GM12878 (cell line): ENCODE data around the gene SCIMP. TPM values are rescaled to one million over a fixed set of nuclear protein-coding genes. Genes with fewer than 3 reads are reported as not detected.
A peak's percentile ranks its signal among the peaks of the same experiment; 100 is the strongest.

Experiments
- CUX1 ChIP-seq: IDR thresholded peaks from 2 replicates; pipeline ENCODE4 v1.6.1; 2012; ENCODE audit warnings: improper control_type of control experiment, low read depth, low read length; ENCODE audit not compliant: insufficient replicate concordance
- EED ChIP-seq: sonication (generic); IDR thresholded peaks from 2 replicates; pipeline ENCODE4 v1.6.1; 2016; ENCODE audit warnings: antibody characterized with exemption, low read depth
- IRF4 ChIP-seq: IDR thresholded peaks from 2 replicates; pipeline ENCODE4 v1.6.1; 2011; ENCODE audit warnings: low read depth, low read length
- MLLT1 ChIP-seq: fragments of 450-650 bp; IDR thresholded peaks from 2 replicates; pipeline ENCODE4 v1.6.1; 2016; ENCODE audit warnings: mild to moderate bottlenecking
- NFYB ChIP-seq: IDR thresholded peaks from 2 replicates; pipeline ENCODE4 v1.6.1; 2011; ENCODE audit warnings: low read depth, mild to moderate bottlenecking, low read length, improper control_type of control experiment, moderate library complexity; ENCODE audit not compliant: insufficient read depth
- PKNOX1 ChIP-seq: fragments of 450-650 bp; IDR thresholded peaks from 2 replicates; pipeline ENCODE4 v1.6.1; 2016; ENCODE audit warnings: mild to moderate bottlenecking
- PRDM15 ChIP-seq: fragments of 450-650 bp; formaldehyde crosslinking; IDR thresholded peaks from 2 replicates; pipeline ENCODE4 v1.4.0; 2020; ENCODE audit warnings: mild to moderate bottlenecking, moderate library complexity
- REST ChIP-seq: IDR thresholded peaks from 2 replicates; pipeline ENCODE4 v1.6.1; 2012; ENCODE audit warnings: mild to moderate bottlenecking, low read depth, low read length
- SRF ChIP-seq, 2 experiments: IDR thresholded peaks; 2 replicates each; pipeline ENCODE4 v1.6.1; 2011; ENCODE audit warnings: low read depth in 2 of 2, low read length in 2 of 2, mild to moderate bottlenecking in 1 of 2, moderate library complexity in 1 of 2
- TARDBP ChIP-seq: IDR thresholded peaks from 2 replicates; pipeline ENCODE4 v1.6.1; 2016; ENCODE audit warnings: borderline replicate concordance
- TCF12 ChIP-seq: IDR thresholded peaks from 2 replicates; pipeline ENCODE4 v1.6.1; 2011; ENCODE audit warnings: low read depth, mild to moderate bottlenecking, low read length
- ZNF207 ChIP-seq: fragments of 450-650 bp; IDR thresholded peaks from 2 replicates; pipeline ENCODE4 v1.6.1; 2014; ENCODE audit warnings: antibody characterized with exemption, mild to moderate bottlenecking, borderline replicate concordance
- ZNF274 ChIP-seq: IDR thresholded peaks from one replicate; pipeline ENCODE4 v1.8.0; 2011; ENCODE audit not compliant: insufficient read length, insufficient read depth
- polyA plus RNA-seq, 11 experiments: library from polyadenylated mRNA; depleted of rRNA in 4 of 11; unstranded in 6 of 11; stranded (reverse) in 5 of 11; fragments of >200 nt; fragmentation: Nextera tagmentation in 4 of 11; fragmentation: Illumina TruSeq in 1 of 11; extraction: Ambion mirVana in 4 of 11; extraction: Trizol in 1 of 11; gene quantifications; 1 replicate in 1 of 11; 2 replicates in 10 of 11; pipeline versions ENCODE4 v1.2.1 to v1.2.3, GENCODE V29; 2011 to 2016; ENCODE audit warnings: inconsistent platforms in 2 of 11, missing spikeins in 2 of 11, low read depth in 1 of 11
- total RNA-seq, 4 experiments: library from RNA; depleted of rRNA in 3 of 4; stranded (reverse); fragments of >200 nt in 3 of 4; fragmentation: Illumina TruSeq in 1 of 4; extraction: Trizol in 1 of 4; gene quantifications; 2 replicates each; pipeline versions ENCODE4 v1.2.1 to v1.2.3, GENCODE V29; 2013 to 2021

SCIMP gene
- total and polyA plus RNA-seq, 10 of the 15 experiments (the other 5 are each of a cell fraction or from before 2014, with no cell fraction given), result 56.7 to 151 (median 95.0) TPM

- peak; percentile 88 for TF ChIP-seq MLLT1
- no peak for TF ChIP-seq REST
- peak; percentile 79; the same call in 1 of the 2 replicates for TF ChIP-seq EED
- 0 out of 2 replicates have a peak, but pooled peaks have one; percentile 46 for TF ChIP-seq ZNF207
- TF ChIP-seq PRDM15 (CRISPR knock-in tag), result no peak
- peak; percentile 69; the same call in 1 of the 2 replicates for TF ChIP-seq PKNOX1
- peak; percentile 56 for TF ChIP-seq IRF4
- TF ChIP-seq NFYB, result no peak
- TF ChIP-seq SRF (IDR thresholded peaks at IDR 0.05; ENCODE audit: low read depth in 2 of 2, low read length in 2 of 2), result no peak
- TF ChIP-seq CUX1, result peak; percentile 95
- TF ChIP-seq ZNF274, result no peak
- peak; percentile 98 for TF ChIP-seq TCF12
- TF ChIP-seq TARDBP, result no peak
Observed at GRCh38 chr17:5225668-5226457, 8.8 kb downstream of the SCIMP start (continued).
